GM12892 (cell line): ENCODE data around the gene RASSF1.

Experiments used
- DNase-seq: peaks from one replicate; pipeline ENCODE4 v3.0.0; 2011; ENCODE audit not compliant: insufficient read length
- FAIRE-seq: peaks from 2 replicates; lab custom pipeline; 2011; peaks lifted over from hg19 to GRCh38; lab: Jason Lieb, UNC
- POLR2A ChIP-seq: IDR thresholded peaks from 2 replicates; pipeline ENCODE4 v1.6.1; 2011; ENCODE audit warnings: low read depth, low read length, control low read depth
- POLR2AphosphoS5 ChIP-seq: IDR thresholded peaks from 2 replicates; pipeline ENCODE4 v1.6.1; 2011; ENCODE audit warnings: low read depth, low read length, control low read depth
- TAF1 ChIP-seq: IDR thresholded peaks from 2 replicates; pipeline ENCODE4 v1.6.1; 2011; ENCODE audit warnings: low read depth, mild to moderate bottlenecking, control low read depth, low read length, borderline replicate concordance

The RASSF1 gene

GRCh38 chr3:50351323-50351697, 10.7 kb upstream of the RASSF1 start:
- no peak for DNase-seq
- TF ChIP-seq TAF1 = no peak
- TF ChIP-seq POLR2AphosphoS5 = no peak
- FAIRE-seq = no peak

- DNase-seq (peak; percentile 99), FAIRE-seq (peak; percentile 99)
- TF ChIP-seq TAF1 = peak; percentile 76
- TF ChIP-seq POLR2AphosphoS5 = peak; percentile 94
- peak; percentile 97 for TF ChIP-seq POLR2A
Measured at GRCh38 chr3:50350527-50351322, 10.1 kb upstream of the RASSF1 start, which contains the start of the genes CYB561D2 and NPRL2. TSS of gene CYB561D2 (plus strand) at chr3:50350862. CDS start at chr3:50351434, 572 bp downstream. TSS of gene NPRL2 (minus strand) at chr3:50350775. CDS start at chr3:50350652, 123 bp downstream.

GRCh38 chr3:50350213-50350526, 9.5 kb upstream of the RASSF1 start:
- DNase-seq = no peak
- no peak for FAIRE-seq

GRCh38 chr3:50347187-50347813, 6.7 kb upstream of the RASSF1 start:
- FAIRE-seq (peak; percentile 84), DNase-seq (no peak)
- TF ChIP-seq TAF1 (no peak), POLR2AphosphoS5 (no peak), POLR2A (no peak)

More at GRCh38 chr3:50350213-50350526, 9.5 kb upstream of the RASSF1 start:
- no peak for TF ChIP-seq TAF1

- DNase-seq (peak; percentile 76), FAIRE-seq (peak; percentile 88)
- TF ChIP-seq TAF1 (no peak), POLR2A (no peak), POLR2AphosphoS5 (no peak)
Measured at GRCh38 chr3:50345586-50346234, 5.1 kb upstream of the RASSF1 start, which contains the start of gene ZMYND10. TSS of gene ZMYND10 (minus strand) at chr3:50345732. CDS start at chr3:50345579, 153 bp downstream.

GRCh38 chr3:50345008-50345407, 4.4 kb upstream of the RASSF1 start:
- DNase-seq (no peak), FAIRE-seq (no peak)
- TF ChIP-seq POLR2A (no peak), POLR2AphosphoS5 (no peak), TAF1 (no peak)

GRCh38 chr3:50342813-50343633, 2.4 kb upstream of the RASSF1 start:
- FAIRE-seq = no peak
- TF ChIP-seq TAF1 (no peak), POLR2A (no peak), POLR2AphosphoS5 (no peak)

GRCh38 chr3:50341996-50342650, 1.5 kb upstream of the RASSF1 start:
- FAIRE-seq = no peak
- DNase-seq = no peak
- TF ChIP-seq POLR2A (no peak), TAF1 (no peak), POLR2AphosphoS5 (no peak)

More at GRCh38 chr3:50342813-50343633, 2.4 kb upstream of the RASSF1 start:
- no peak for DNase-seq

- no peak for DNase-seq
- FAIRE-seq = no peak
Measured at GRCh38 chr3:50341537-50341936, 901 bp upstream of the RASSF1 start.

GRCh38 chr3:50340147-50340447, 539 bp downstream of the RASSF1 start:
- FAIRE-seq (no peak), DNase-seq (no peak)
- no peak for TF ChIP-seq POLR2A
- TF ChIP-seq POLR2AphosphoS5 = no peak
- no peak for TF ChIP-seq TAF1

More at GRCh38 chr3:50341537-50341936, 901 bp upstream of the RASSF1 start:
- TF ChIP-seq POLR2A (no peak), POLR2AphosphoS5 (no peak), TAF1 (no peak)
